Lower leg skin (tissue), 4 donors: ENCODE results near the gene ENDOV. TPM values are rescaled to one million over a fixed set of nuclear protein-coding genes. Genes with fewer than 3 reads are reported as not detected.
"Not testable (repeated sequence)": the region's sequence is repeated elsewhere in the genome, so short reads cannot be mapped to it uniquely, and the experiment has no call there.

Experiments
- DNase-seq, 2 donors: peaks; one replicate each; pipeline ENCODE4 v3.0.0-alpha.2; 2019; ENCODE audit warnings: low spot score in 2 of 2
- H3K4me3 ChIP-seq: fragments of 200-600 bp; sonication (generic); 2 replicates; pipeline ENCODE4 v1.5.1; 2017; ENCODE audit warnings: mild to moderate bottlenecking, low read depth; ENCODE audit not compliant: poor library complexity, severe bottlenecking
- POLR2A ChIP-seq, 2 donors: fragments of 450-650 bp; IDR thresholded peaks; one replicate each; pipeline ENCODE4 v1.6.1; 2016 to 2017; ENCODE audit warnings: antibody characterized with exemption in 2 of 2, mild to moderate bottlenecking in 1 of 2, moderate library complexity in 1 of 2
- WGBS, 2 donors: methylation state at CpG; one replicate each; pipeline ENCODE4 v1.1.5; 2018; 5-methylcytosine and 5-hydroxymethylcytosine counted together
- intact Hi-C: fragments of 100-400 bp; cut with DNase I; formaldehyde crosslinking; loops from one replicate; pipeline ENCODE4 v1.15.0; 2023; ENCODE audit warnings: low total_unique reads
- total RNA-seq, 4 donors: library from RNA; depleted of rRNA; stranded (reverse); fragments of >200 nt; gene quantifications; one replicate each; pipeline ENCODE4 v1.1.0, GENCODE V29; 2016
- TF ChIP-seq, protein P1 (sequence below), 3 donors: fragments of 450-650 bp; IDR thresholded peaks; one replicate each; pipeline ENCODE4 v1.5.1; 2016; ENCODE audit warnings: antibody characterized with exemption in 3 of 3, mild to moderate bottlenecking in 3 of 3, moderate library complexity in 2 of 3

ENDOV gene
- total RNA-seq, 4 donors from 2014 or later = 13.7 to 26.8 (median 21.3) TPM

DNA sequence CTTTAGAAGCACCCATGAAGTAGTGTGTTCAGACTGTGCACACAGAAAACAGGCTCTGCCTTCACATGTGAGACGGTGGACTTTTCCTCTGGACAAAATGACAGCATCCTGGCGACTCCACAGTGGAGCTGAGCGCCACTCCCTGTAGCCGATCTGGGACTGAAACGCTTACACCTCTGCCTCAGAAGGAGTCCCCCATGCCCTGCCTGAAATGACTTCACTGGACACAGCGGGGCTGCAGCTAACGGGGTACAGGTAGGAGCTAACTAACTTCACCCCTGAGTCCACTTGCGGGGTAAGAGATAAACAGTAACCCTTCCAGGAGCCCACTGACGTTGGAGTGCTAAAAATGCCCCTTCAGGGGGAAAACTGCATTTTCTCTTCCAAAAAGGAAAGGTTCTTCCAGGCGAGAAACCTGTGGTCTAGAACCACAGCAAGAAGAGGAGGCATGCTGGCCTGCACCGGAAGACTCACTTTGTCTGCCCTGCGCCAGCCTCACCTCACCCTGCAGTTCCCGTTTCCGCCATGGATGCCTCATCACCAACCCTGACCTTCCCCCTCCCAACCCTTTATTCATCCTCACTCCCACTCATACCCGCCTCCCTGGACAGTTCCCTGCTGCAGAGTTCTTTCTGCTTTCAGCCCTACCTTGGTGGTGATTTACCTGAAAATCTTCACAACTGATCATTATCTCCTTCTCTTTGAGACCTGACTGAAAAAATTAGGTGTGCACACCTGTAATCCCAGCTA lies 19.4 kb upstream of the ENDOV start:
- no peak overlapping the region for H3K4me3 ChIP-seq
- intact Hi-C loops = loop anchor here (2.0 kb wide), 1 partner anchor 55 kb away; no protein-coding TSS in a partner anchor
- WGBS, 2 donors = 88 to 89% methylated on average over 15 of the region's 15 CpGs
- no peak for DNase-seq
- TF ChIP-seq, protein P1, sequence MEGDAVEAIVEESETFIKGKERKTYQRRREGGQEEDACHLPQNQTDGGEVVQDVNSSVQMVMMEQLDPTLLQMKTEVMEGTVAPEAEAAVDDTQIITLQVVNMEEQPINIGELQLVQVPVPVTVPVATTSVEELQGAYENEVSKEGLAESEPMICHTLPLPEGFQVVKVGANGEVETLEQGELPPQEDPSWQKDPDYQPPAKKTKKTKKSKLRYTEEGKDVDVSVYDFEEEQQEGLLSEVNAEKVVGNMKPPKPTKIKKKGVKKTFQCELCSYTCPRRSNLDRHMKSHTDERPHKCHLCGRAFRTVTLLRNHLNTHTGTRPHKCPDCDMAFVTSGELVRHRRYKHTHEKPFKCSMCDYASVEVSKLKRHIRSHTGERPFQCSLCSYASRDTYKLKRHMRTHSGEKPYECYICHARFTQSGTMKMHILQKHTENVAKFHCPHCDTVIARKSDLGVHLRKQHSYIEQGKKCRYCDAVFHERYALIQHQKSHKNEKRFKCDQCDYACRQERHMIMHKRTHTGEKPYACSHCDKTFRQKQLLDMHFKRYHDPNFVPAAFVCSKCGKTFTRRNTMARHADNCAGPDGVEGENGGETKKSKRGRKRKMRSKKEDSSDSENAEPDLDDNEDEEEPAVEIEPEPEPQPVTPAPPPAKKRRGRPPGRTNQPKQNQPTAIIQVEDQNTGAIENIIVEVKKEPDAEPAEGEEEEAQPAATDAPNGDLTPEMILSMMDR (IDR thresholded peaks at IDR 0.05) = no peak
- TF ChIP-seq POLR2A (IDR thresholded peaks at IDR 0.05) = no peak

DNA sequence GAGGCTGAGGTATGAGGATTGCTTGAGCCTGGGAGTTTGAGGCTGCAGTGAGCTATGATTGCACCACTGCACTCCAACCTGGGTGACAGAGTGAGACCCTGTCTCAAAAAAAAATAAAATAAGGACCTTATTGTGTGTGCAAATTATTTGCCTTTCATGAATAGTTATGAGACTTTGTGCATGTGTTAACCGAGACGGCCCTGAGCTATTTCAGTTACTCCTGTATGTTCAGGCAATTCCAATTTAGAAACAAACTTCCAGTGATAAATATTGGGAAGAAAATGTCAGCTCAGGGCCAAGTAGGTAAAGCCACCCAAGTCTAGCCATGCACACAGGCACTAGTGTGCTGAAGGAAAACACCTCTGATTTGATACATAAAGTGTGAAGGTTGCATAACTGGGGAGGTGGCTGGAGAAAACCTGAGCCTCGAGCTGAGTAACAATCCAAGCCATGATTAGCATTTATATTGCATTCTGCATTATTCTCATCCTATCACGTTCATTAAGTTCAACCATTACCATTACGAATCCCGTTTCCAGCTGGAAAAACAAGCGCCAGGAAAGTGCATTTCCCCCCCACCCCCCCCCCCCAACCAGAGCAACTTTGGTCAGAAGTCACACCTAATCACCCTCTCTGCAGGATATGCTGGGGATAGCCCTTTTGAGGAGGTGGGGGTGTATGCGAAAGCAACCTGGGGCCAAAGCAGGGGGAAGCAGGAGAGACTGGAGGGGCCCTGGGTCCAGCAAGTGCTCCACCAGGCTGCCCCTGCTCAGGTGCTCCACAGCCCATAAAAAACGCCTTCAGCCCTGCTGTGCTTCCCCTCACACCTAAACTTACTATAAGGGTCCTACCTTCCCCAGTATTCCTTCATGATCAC lies 18.6 kb upstream of the ENDOV start:
- intact Hi-C loops = no loop called here
- 58 to 61% methylated on average over 9 of the region's 9 CpGs for WGBS, 2 donors
- no peak for TF ChIP-seq POLR2A (IDR thresholded peaks at IDR 0.05)
- TF ChIP-seq, protein P1 (IDR thresholded peaks at IDR 0.05) = no peak
- no peak overlapping the region for H3K4me3 ChIP-seq
- no peak for DNase-seq

- 87 to 90% methylated on average over 6 of the region's 6 CpGs for WGBS, 2 donors
- DNase-seq = no peak
- intact Hi-C loops = no loop called here
- TF ChIP-seq, protein P1 (IDR thresholded peaks at IDR 0.05) = no peak
- no peak for TF ChIP-seq POLR2A (IDR thresholded peaks at IDR 0.05)
- H3K4me3 ChIP-seq = no peak overlapping the region
These were observed 18.0 kb upstream of the ENDOV start for GRCh38 chr17:80397034-80397387.

- no peak overlapping the region for H3K4me3 ChIP-seq
- WGBS, 2 donors = 84 to 86% methylated on average over 10 of the region's 10 CpGs
- intact Hi-C loops = no loop called here
- TF ChIP-seq, protein P1 (IDR thresholded peaks at IDR 0.05) = no peak
- no peak for TF ChIP-seq POLR2A (IDR thresholded peaks at IDR 0.05)
- no peak for DNase-seq
These were observed 17.3 kb upstream of the ENDOV start for GRCh38 chr17:80397686-80398085.

GRCh38 chr17:80401086-80401485 lies 13.9 kb upstream of the ENDOV start:
- H3K4me3 ChIP-seq, DNase-seq, intact Hi-C loops: not testable (repeated sequence)
- WGBS, 2 donors = 84 to 89% methylated on average over 9 of the region's 9 CpGs

DNA sequence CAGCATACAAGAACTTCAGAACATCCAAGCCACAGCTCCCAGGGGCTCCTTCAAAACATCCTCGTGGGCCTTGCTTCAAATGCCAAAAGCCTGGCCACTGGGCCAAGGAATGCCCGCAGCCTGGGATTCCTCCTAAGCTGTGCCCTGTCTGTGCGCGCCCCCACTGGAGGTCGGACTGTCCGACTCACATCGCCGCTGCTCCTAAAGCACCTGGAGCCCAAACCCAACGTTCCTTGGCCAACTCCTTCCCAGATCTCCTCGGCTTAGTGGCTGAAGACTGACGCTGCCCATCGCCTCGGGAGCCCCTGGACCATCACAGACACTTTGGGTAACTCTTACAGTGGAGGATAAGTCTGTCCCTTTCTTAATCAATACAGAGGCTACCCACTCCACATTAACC lies 12.9 kb upstream of the ENDOV start:
- H3K4me3 ChIP-seq, DNase-seq, intact Hi-C loops: not testable (repeated sequence)
- WGBS, 2 donors = 94% methylated on average over 13 of the region's 13 CpGs
